Measurements from ENCODE around the gene DOC2B.
"Not testable (repeated sequence)": the region's sequence is repeated elsewhere in the genome, so short reads cannot be mapped to it uniquely, and the experiment has no call there.

The DOC2B gene

GRCh38 chr17:210402-210801 is 29.0 kb upstream of the DOC2B start:
- no peak for DNase-seq

GRCh38 chr17:208429-208828 is 27.0 kb upstream of the DOC2B start:
- no peak for DNase-seq

DNA sequence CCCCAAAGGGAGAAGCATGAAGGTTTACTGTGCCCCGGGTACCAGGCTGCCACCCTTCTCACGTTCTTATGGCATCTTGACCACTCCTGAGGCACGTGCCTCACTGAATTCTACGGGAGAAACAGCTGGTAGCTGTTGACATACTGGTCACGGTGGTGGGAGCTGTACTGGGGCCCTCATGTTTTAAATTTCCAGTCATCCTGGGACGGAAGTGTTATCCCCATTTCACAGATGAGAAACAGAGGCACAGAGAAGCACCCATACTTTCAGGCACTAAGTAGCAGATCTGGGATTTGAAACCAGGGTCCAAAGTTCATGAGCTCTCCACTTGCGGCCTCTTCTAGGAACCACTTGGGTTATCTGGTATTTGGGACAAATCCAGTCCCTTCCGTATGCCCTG is 26.3 kb upstream of the DOC2B start:
- DNase-seq, result no peak

GRCh38 chr17:206941-207560 is 25.6 kb upstream of the DOC2B start:
- no peak for DNase-seq

- DNase-seq, result not testable (repeated sequence)
Observed at GRCh38 chr17:206484-206883, 25.0 kb upstream of the DOC2B start.

- no peak for DNase-seq
Observed at GRCh38 chr17:205817-206216, 24.4 kb upstream of the DOC2B start.

DNA sequence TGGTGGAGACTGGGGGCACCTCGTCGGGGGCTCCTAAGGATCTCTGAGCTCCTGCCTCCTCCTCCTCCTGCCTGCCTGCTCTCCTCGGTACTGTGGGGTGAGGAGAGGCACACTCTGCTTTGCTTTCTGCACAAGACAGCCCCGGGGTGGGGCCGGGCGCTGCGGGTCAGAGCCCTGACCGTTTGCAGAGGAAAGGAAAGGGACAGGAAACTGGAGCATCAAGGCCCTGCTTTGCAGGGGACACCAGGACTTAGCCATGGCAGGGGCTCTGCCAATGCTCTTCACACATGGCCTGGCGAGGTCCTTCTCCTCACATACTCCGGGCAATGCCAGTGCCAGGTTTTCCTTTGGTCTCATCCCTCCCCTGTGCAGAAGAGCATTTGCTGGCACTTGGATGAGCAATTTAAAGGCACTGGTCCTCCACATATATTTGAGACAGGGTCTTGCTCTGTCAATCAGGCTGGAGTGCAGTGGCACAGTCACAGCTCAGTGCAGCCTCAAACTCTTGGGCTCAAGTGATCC is 23.8 kb upstream of the DOC2B start:
- DNase-seq, result no peak

DNA sequence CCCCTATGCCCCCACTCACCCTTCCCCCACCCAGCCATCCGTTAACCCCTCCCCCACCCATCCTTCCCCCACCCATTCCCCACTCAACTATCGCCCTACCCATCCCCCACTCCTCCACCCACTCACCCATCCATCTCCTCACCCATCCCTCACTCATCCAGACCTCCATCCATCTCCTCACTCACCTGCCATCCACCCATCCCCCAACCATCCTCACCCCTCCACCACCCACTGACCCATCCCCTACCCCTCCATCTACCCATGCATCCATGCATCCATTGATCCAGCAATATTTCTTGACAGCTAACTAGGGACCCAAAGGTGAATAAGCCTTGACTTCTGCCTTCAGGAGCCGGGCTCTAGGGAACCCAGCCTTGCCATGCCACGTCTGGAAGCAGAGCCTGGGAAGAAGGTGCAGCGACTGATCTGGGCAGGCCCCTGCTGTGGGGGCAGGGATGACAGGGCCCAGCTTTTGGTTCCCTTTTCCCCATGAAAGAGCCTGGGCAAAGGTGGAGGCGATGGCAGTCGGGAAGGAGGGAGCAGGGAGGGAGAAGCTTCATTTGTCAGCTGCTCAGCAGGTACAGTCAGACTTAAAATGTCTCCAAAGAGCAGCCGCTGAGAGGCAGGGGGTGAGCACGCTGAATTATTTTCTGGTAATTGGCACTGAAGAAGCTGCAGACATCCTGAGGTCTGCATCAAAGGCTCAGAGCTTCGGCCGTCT is 23.1 kb upstream of the DOC2B start:
- no peak for DNase-seq

- no peak for DNase-seq
Observed at GRCh38 chr17:202501-202951, 21.1 kb upstream of the DOC2B start.

DNA sequence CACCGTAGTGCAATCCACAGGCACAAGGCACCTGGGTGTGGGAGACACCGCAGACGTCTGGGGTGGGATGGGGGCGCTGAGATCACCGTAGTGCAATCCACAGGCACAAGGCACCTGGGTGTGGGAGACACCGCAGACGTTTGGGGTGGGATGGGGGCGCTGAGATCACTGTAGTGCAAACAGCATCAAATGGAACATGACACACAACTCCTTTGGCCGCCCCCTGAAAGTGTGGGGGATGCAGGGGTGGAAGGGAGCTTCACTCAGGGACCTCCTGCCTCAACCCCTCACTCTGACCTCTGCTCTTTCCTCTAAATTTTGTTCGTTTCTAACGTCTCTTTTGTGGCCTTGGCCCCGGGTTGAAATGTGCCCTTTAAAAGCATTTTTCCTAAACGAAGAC is 20.3 kb upstream of the DOC2B start:
- not testable (repeated sequence) for DNase-seq

- not testable (repeated sequence) for DNase-seq
Observed at GRCh38 chr17:201257-201656, 19.8 kb upstream of the DOC2B start.

DNA sequence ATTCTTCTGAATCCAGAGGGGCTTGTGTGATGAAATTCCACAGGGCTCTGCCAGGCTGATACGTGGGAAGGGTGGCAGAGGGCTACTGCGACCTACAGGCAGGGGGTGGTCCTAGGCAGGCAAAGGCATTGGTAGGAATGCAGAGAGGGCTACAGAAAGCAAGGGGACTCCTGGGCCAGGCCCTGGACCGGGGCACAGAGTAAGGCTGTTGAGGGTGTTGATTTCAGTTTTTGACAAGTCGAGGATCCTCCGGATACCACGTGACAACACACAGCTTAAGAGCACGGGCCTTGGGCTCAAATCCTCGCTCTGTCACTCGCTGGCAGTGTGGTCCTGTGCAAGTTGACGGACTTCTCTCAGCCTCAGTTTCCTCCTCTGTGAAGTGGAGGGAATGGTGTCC is 19.1 kb upstream of the DOC2B start:
- DNase-seq, result no peak

GRCh38 chr17:199806-200545 is 18.5 kb upstream of the DOC2B start:
- no peak for DNase-seq

- no peak for DNase-seq
Observed at GRCh38 chr17:199191-199604, 17.7 kb upstream of the DOC2B start.

GRCh38 chr17:198225-198624 is 16.8 kb upstream of the DOC2B start:
- DNase-seq, result not testable (repeated sequence)

DNA sequence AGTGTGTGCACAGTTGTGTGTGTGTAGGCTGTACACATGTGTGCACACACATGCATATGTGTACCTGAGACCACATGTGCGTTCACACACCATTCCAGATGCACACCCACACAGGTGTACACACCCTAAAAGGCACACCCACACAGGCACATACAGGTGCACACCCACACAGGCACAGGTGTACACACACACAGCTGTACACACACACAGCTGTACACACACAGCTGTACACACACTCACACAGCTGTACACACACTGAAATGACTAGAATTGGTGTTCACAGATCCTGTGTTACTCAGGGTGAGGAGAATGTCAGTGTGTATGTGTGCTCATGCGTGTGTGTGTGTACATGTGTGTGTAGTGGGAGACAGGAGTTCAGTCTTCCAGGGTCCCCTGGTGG is 15.9 kb upstream of the DOC2B start:
- DNase-seq, result no peak

DNA sequence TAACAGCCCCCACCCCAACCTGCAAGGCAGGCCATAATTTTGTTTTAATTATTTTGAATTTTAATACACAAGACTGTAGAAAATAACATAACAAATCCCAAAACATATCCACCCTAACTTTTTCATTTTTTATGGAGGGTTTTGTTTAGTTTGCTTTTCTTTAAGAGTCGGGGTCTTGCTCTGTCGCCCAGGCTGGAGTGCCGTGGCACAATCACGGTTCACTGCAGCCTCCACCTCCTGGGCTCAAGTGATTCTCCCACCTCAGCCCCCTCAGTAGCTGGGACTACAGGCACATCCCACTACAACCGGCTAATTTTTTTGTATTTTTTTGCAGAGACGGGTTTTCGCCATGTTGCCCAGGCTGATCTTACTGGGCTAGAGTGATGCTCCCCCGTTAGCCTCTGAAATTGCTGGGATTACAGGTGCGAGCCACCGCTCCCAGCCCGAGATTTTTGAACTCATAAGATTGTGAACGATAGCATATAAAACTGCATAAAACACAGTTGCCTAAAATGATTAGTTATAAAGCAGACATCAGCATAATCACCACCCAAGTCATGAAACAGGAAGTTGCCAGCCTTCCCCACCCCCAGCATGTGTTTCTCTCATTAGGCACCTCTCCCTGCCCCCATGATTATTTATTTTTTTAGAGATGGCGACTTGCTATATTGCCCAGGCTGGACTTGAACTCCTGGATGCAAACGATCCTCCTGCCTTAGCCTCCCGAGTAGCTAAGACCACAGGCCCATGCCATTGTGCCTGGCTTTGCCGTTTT is 13.6 kb upstream of the DOC2B start:
- no peak for DNase-seq

DNA sequence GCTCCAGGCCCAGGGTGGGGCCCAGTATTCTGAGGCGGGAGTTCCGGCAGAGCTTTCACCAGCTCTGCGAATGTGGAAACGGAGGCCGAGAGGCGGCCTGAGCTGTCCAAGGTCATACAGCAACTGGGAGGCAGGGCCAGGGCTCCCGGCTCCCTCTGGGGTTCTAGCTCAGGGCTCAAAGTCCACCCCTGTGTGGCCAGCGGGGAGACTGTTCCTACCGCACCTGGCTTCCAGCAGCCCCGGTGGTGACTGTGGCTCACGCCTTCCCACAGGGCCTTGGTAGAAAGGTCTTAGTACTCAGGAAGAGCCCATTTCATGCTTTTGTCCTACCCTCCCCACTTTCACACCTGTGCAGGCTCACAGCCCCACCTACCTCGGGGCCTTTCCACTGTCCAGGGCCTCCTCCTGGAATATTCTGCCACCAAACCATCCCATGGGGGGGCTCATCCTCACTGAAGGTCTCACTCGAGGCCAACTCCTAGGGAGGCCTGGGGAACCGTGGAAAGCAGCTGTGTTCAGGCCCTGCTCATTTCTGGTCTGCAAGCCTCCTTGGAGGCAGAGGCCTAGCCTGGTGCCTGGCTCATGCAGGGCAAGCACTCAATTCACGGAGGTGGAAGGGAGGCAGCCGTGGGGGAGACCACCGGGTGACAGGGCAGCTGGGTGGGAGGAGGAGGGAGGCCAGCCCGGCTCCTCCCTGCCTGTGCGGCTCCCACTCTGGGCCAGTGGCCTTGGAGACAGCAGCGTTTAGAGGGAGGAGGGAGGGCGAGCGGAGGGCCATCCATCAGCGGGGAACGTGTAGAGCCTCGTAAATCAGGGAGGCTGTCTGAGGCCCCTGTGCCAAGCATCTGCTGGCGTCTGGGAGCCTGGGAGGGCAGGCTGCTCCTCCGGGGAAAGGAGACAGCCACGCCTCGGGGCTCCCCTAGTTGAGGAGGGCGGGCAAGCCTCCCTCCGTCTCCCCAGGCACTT is 12.7 kb upstream of the DOC2B start:
- no peak for DNase-seq

GRCh38 chr17:193426-193810 is 12.0 kb upstream of the DOC2B start:
- no peak for DNase-seq

DNA sequence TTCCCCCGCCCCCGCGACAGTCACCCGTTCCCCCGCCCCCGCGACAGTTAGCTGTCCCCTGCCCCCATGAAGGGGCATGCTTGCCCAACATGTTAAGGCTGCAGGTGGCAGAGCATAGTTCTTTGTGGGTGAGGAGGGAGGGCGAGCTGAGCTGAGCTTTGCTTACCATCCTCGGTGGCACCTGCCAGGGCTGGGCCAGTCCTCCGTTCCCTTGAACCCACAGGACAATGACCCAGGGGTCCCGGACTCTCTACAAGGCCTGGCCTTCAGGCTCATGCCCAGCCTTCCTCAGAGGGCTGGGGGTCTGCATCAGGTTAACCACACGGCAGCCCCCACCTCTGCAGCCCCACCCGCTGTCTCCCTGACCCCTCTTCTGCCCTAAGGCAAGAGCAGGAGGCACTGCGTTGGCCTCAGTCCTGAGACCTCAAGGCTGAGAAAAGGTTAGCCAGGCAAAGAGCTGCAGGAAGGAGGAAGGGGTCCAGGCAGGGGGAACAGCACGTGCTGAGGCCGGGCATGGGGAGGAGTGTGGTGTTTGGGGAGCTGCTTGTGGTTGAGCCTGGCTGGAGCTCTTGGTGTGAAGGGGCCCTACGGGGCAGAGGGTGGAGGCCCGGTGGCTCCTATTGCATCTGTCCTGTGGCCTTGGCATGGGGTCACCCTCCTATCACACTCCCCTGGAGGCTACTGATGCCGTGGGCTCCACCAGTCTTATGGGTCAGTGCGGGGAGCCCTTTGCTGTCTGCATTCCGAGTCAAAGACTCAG is 11.4 kb upstream of the DOC2B start:
- DNase-seq, result no peak

DNA sequence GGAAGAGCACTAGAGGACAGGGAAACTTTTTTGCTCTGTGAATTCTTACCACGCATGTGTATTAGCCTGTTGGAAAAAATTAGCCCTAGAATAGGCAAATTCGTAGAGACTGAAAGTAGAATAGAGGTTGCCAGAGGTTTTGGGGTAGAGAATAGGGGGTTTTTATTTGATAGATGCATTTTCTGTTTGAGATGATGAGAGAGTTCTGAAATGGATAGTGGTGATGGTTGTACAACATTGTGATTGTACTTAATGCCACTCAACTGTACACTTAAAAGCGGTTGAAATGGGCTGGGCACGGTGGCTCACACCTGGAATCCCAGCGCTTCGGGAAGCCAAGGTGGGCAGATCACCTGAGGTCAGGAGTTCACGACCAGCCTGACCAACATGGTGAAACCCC is 8.0 kb upstream of the DOC2B start:
- DNase-seq, result no peak
